A549 (cell line): Measurements from ENCODE around the gene MAPK13. TPM values are rescaled to one million over a fixed set of nuclear protein-coding genes. Genes with fewer than 3 reads are reported as not detected.

Experiments
- ATAC-seq, 2 experiments: fragments of 200-7000 bp in 1 of 2; fragments of >200 bp in 1 of 2; cut with Nextera tagmentation in 1 of 2; cut with Tn5 transposase in 1 of 2; 3 replicates each; pipeline versions ENCODE4 v1.8.0 to v1.9.1; 2018 to 2020; ENCODE audit warnings: mild to moderate bottlenecking in 1 of 2, moderate library complexity in 1 of 2
- CTCF ChIA-PET: fragments of 300-600 bp; sonication (Branson Sonifier 250); formaldehyde crosslinking; extraction: SDS; loops from one replicate; lab custom pipeline; 2021; ENCODE audit warnings: antibody characterized with exemption, inconsistent platforms; lab: Yijun Ruan, JAX
- POLR2A ChIA-PET: fragments of 350-600 bp; formaldehyde crosslinking; extraction: SDS; loops from one replicate; lab custom pipeline; 2021; ENCODE audit warnings: antibody characterized with exemption, inconsistent platforms; lab: Yijun Ruan, JAX
- DNase-seq, 2 experiments: peaks; one replicate each; pipeline versions ENCODE4 v3.0.0 to v3.0.0-alpha.2; 2011 to 2016; ENCODE audit warnings: low read depth in 1 of 2, low spot score in 1 of 2
- FAIRE-seq: peaks from 2 replicates; lab custom pipeline; 2011; peaks lifted over from hg19 to GRCh38; lab: Jason Lieb, UNC
- H3K27ac ChIP-seq, 2 experiments: fragments of >200 bp; sonication (Bioruptor Twin); formaldehyde crosslinking; 3 replicates each; pipeline ENCODE4 v1.5.1; 2016 to 2017
- H3K4me1 ChIP-seq: fragments of >200 bp; sonication (Bioruptor Twin); formaldehyde crosslinking; 3 replicates; pipeline ENCODE4 v1.6.1; 2016
- H3K4me2 ChIP-seq: fragments of >200 bp; sonication (Bioruptor Twin); formaldehyde crosslinking; 3 replicates; pipeline ENCODE4 v1.6.1; 2016
- H3K4me3 ChIP-seq: fragments of >200 bp; sonication (Bioruptor Twin); formaldehyde crosslinking; 3 replicates; pipeline ENCODE4 v1.5.1; 2016
- H3K9me3 ChIP-seq: fragments of >200 bp; sonication (Bioruptor Twin); formaldehyde crosslinking; 3 replicates; pipeline ENCODE4 v1.6.1; 2016
- CBX8 ChIP-seq: fragments of 200-600 bp; sonication (generic); IDR thresholded peaks from 2 replicates; pipeline ENCODE4 v1.6.1; 2016
- CHD2 ChIP-seq: fragments of 150-350 bp; IDR thresholded peaks from 2 replicates; pipeline ENCODE4 v1.6.1; 2014; ENCODE audit warnings: low read length; ENCODE audit not compliant: partially characterized antibody
- EHF ChIP-seq: fragments of 250-450 bp; sonication (Bioruptor Pico); IDR thresholded peaks from 2 replicates; pipeline ENCODE4 v1.5.0; 2020; ENCODE audit warnings: mild to moderate bottlenecking
- EHMT2 ChIP-seq: fragments of 200-600 bp; sonication (generic); IDR thresholded peaks from 2 replicates; pipeline ENCODE4 v1.6.1; 2016; ENCODE audit warnings: antibody characterized with exemption, low read depth, mild to moderate bottlenecking, moderate library complexity
- EP300 ChIP-seq, 2 experiments: fragments of >200 bp; sonication (Bioruptor Twin); formaldehyde crosslinking; IDR thresholded peaks; 2 replicates in 1 of 2; 3 replicates in 1 of 2; pipeline ENCODE4 v1.6.1; 2016 to 2017
- FOSL2 ChIP-seq, 2 experiments: fragments of 450-650 bp in 1 of 2; fragments of >200 bp in 1 of 2; sonication (Bioruptor Twin) in 1 of 2; formaldehyde crosslinking; IDR thresholded peaks; 2 replicates each; pipeline versions ENCODE4 v1.5.0 to v1.6.1; 2016 to 2020; ENCODE audit warnings: mild to moderate bottlenecking in 1 of 2, moderate library complexity in 1 of 2
- GATA3 ChIP-seq: IDR thresholded peaks from 2 replicates; pipeline ENCODE4 v1.6.1; 2012; ENCODE audit warnings: borderline replicate concordance
- HDAC2 ChIP-seq: fragments of 200-600 bp; sonication (generic); IDR thresholded peaks from 2 replicates; pipeline ENCODE4 v1.6.1; 2016
- HOXA7 ChIP-seq: fragments of 250-450 bp; sonication (Bioruptor Pico); IDR thresholded peaks from 2 replicates; pipeline ENCODE4 v1.5.0; 2020; ENCODE audit warnings: mild to moderate bottlenecking, moderate library complexity
- HOXB5 ChIP-seq: fragments of 250-450 bp; sonication (Bioruptor Pico); IDR thresholded peaks from 2 replicates; pipeline ENCODE4 v1.5.0; 2020; ENCODE audit warnings: mild to moderate bottlenecking, moderate library complexity
- JUNB ChIP-seq: fragments of >200 bp; sonication (Bioruptor Twin); formaldehyde crosslinking; IDR thresholded peaks from 2 replicates; pipeline ENCODE4 v1.6.1; 2016
- MAFK ChIP-seq: fragments of 450-650 bp; IDR thresholded peaks from 2 replicates; pipeline ENCODE4 v1.6.1; 2014; ENCODE audit not compliant: partially characterized antibody
- NFE2L2 ChIP-seq: fragments of 150-350 bp; conservative IDR thresholded peaks from 2 replicates; pipeline ENCODE4 v1.6.1; 2014; ENCODE audit warnings: low read length
- NPAS2 ChIP-seq: fragments of 250-450 bp; sonication (Bioruptor Pico); IDR thresholded peaks from 2 replicates; pipeline ENCODE4 v1.8.0; 2022; ENCODE audit warnings: mild to moderate bottlenecking, moderate library complexity, borderline replicate concordance
- NR3C1 ChIP-seq: fragments of >200 bp; sonication (Bioruptor Twin); formaldehyde crosslinking; IDR thresholded peaks from 3 replicates; pipeline ENCODE4 v1.6.1; 2017
- PHF8 ChIP-seq: fragments of 200-600 bp; sonication (generic); IDR thresholded peaks from 2 replicates; pipeline ENCODE4 v1.6.1; 2016; ENCODE audit warnings: low read depth, mild to moderate bottlenecking, antibody characterized with exemption, moderate library complexity, borderline replicate concordance
- POLR2A ChIP-seq: IDR thresholded peaks from 2 replicates; pipeline ENCODE4 v1.6.1; 2012; ENCODE audit warnings: mild to moderate bottlenecking, low read length
- POLR2AphosphoS2 ChIP-seq: conservative IDR thresholded peaks from 2 replicates; pipeline ENCODE4 v1.6.1; 2012; ENCODE audit warnings: low read length, improper control_type of control experiment, inconsistent platforms
- RAD21 ChIP-seq, 2 experiments: fragments of >200 bp in 1 of 2; sonication (Bioruptor Twin) in 1 of 2; formaldehyde crosslinking in 1 of 2; IDR thresholded peaks in 1 of 2; conservative IDR thresholded peaks in 1 of 2; 2 replicates in 1 of 2; 3 replicates in 1 of 2; pipeline ENCODE4 v1.6.1; 2012 to 2018; ENCODE audit warnings: inconsistent platforms in 1 of 2
- RFX5 ChIP-seq: fragments of 450-650 bp; IDR thresholded peaks from 2 replicates; pipeline ENCODE4 v1.7.1; 2014; ENCODE audit warnings: antibody characterized with exemption, mild to moderate bottlenecking, moderate library complexity
- SMC3 ChIP-seq: fragments of >200 bp; sonication (Bioruptor Twin); formaldehyde crosslinking; IDR thresholded peaks from 3 replicates; pipeline ENCODE4 v1.6.1; 2018; ENCODE audit warnings: inconsistent platforms
- SREBF2 ChIP-seq: fragments of 450-650 bp; IDR thresholded peaks from 2 replicates; pipeline ENCODE4 v1.6.1; 2014; ENCODE audit warnings: mild to moderate bottlenecking, moderate library complexity
- TFCP2L1 ChIP-seq: fragments of 250-450 bp; sonication (Bioruptor Pico); IDR thresholded peaks from 2 replicates; pipeline ENCODE4 v1.5.0; 2021; ENCODE audit warnings: mild to moderate bottlenecking
- ZC3H11A ChIP-seq: fragments of 450-650 bp; IDR thresholded peaks from 2 replicates; pipeline ENCODE4 v1.6.1; 2014; ENCODE audit warnings: antibody characterized with exemption, mild to moderate bottlenecking
- ZFP36 ChIP-seq: fragments of 450-650 bp; IDR thresholded peaks from 2 replicates; pipeline ENCODE4 v1.6.1; 2014; ENCODE audit warnings: borderline replicate concordance; ENCODE audit not compliant: partially characterized antibody
- WGBS: methylation state at CpG from one replicate; pipeline ENCODE4 v1.1.6; 2017; ENCODE audit errors: missing lambda C conversion rate; 5-methylcytosine and 5-hydroxymethylcytosine counted together
- polyA plus RNA-seq, 4 experiments: library from polyadenylated mRNA; depleted of rRNA in 3 of 4; stranded (reverse); fragments of >200 nt; fragmentation: RNase III in 1 of 4; extraction: RNeasy Plus Mini Kit Qiagen cat#74134 plus additional on column Dnase treatment in 1 of 4; gene quantifications; 2 replicates in 3 of 4; 3 replicates in 1 of 4; pipeline ENCODE4 v1.2.3, GENCODE V29; 2011 to 2017
- TF ChIP-seq, protein P1 (sequence below): fragments of 250-450 bp; sonication (Bioruptor Pico); IDR thresholded peaks from 2 replicates; pipeline ENCODE4 v1.5.0; 2020; ENCODE audit warnings: low read depth, mild to moderate bottlenecking, moderate library complexity
- TF ChIP-seq, protein P2 (sequence below): IDR thresholded peaks from 2 replicates; pipeline ENCODE4 v1.6.1; 2012
- TF ChIP-seq, protein P3 (sequence below): fragments of >200 bp; sonication (Bioruptor Twin); formaldehyde crosslinking; IDR thresholded peaks from 3 replicates; pipeline ENCODE4 v1.5.1; 2016
- TF ChIP-seq, protein P4 (sequence below): fragments of 450-650 bp; IDR thresholded peaks from 2 replicates; pipeline ENCODE4 v1.6.1; 2014; ENCODE audit warnings: antibody characterized with exemption

The MAPK13 gene
- polyA plus RNA-seq, 2 of the 4 experiments (the other 2 are of a cell fraction) = 0.45 to 0.63 TPM

DNA sequence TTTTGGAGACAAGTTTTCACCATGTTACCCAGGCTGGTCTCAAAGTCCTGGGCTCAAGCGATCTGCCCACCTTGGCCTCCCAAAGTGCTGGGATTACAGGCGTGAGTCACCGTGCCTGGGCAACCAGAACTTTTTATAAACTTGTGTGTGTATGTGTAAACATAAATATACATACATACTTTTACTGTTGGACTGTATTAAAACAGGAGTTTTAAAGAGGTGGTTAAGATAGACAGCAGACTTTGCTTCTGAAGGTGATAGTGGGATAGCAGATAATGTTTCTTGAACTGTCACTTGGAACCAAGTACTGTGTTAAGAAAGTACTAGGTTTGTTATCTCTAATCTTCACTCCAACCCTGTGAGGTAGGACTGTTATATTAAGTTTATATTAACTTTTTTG, 28.6 kb upstream of the MAPK13 start:
- POLR2A ChIA-PET = no interaction called here
- CTCF ChIA-PET = interaction anchor here (1.5 to 1.6 kb wide), 2 partner anchors 13 to 74 kb away, joined by 3 to 4 read pairs; partner anchors contain the start of gene MAPK14
- FAIRE-seq = no peak

DNA sequence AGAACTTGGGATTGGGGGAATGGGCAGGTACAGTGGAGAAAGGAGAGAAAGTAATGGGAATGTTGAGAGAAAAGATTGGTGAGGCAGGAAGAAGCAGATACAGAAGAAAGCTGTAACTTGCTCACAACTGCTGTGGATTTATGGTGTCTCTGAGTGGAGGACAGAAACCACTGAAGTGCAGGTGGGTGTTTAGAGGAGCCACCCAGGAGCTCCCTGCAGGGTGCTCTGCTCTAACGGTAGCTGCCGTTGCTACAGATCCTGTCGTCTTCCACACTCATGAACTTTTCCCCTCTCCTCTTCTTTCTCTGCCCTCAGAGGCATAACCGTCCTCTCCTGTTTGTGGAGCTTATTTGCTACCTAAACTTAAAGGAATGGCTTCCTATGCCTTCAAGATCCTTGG, 27.5 kb upstream of the MAPK13 start:
- FAIRE-seq (no peak), ATAC-seq (no peak), DNase-seq (no peak)
- no peaks in the 10 kb centered on the region for H3K9me3 ChIP-seq
- H3K4me1 ChIP-seq = no peaks in the 10 kb centered on the region
- TF ChIP-seq, protein P1, sequence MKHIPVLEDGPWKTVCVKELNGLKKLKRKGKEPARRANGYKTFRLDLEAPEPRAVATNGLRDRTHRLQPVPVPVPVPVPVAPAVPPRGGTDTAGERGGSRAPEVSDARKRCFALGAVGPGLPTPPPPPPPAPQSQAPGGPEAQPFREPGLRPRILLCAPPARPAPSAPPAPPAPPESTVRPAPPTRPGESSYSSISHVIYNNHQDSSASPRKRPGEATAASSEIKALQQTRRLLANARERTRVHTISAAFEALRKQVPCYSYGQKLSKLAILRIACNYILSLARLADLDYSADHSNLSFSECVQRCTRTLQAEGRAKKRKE (CRISPR knock-in tag) = no peak
- no peak for TF ChIP-seq POLR2A
- no peak for TF ChIP-seq HOXB5 (CRISPR knock-in tag)
- no peak for TF ChIP-seq ZFP36
- TF ChIP-seq SMC3 = no peak
- no peak for TF ChIP-seq EHF
- no peak for TF ChIP-seq EHMT2
- TF ChIP-seq, protein P2, sequence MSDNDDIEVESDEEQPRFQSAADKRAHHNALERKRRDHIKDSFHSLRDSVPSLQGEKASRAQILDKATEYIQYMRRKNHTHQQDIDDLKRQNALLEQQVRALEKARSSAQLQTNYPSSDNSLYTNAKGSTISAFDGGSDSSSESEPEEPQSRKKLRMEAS = no peak
- no peak for TF ChIP-seq CBX8
- TF ChIP-seq CHD2 = no peak
- TF ChIP-seq MAFK = no peak
- no peak for TF ChIP-seq FOSL2 (IDR thresholded peaks at IDR 0.05)
- TF ChIP-seq FOSL2 (CRISPR knock-in tag; IDR thresholded peaks at IDR 0.05) = no peak
- no peak for TF ChIP-seq NR3C1
- TF ChIP-seq EP300 (IDR thresholded peaks at IDR 0.05) = no peak
- no peak for TF ChIP-seq SREBF2
- TF ChIP-seq HOXA7 = no peak
- TF ChIP-seq ZC3H11A = no peak
- TF ChIP-seq NPAS2 (CRISPR knock-in tag) = no peak
- H3K4me3 ChIP-seq = no peak overlapping the region
- POLR2A ChIA-PET = no interaction called here
- CTCF ChIA-PET = interaction anchor here (1.8 to 3.7 kb wide), 2 partner anchors 7 to 75 kb away, joined by 6 to 37 read pairs; partner anchors contain the start of gene MAPK14
- H3K4me2 ChIP-seq = no peak overlapping the region
- no peak overlapping the region for H3K27ac ChIP-seq
- 69% methylated on average over 4 of the region's 4 CpGs for WGBS

More for the DNA sequence above, 28.6 kb upstream of the MAPK13 start:
- WGBS = 90% methylated on average over 3 of the region's 3 CpGs
- H3K9me3 ChIP-seq = no peaks in the 10 kb centered on the region
- DNase-seq (no peak), ATAC-seq (no peak)
- H3K4me2 ChIP-seq = no peak overlapping the region
- peaks cover 1% of the 10 kb centered on the region; the same call in 2 of the 3 replicates for H3K4me1 ChIP-seq
- no peak overlapping the region for H3K4me3 ChIP-seq
- TF ChIP-seq POLR2AphosphoS2 (no peak), RFX5 (no peak), TFCP2L1 (CRISPR knock-in tag) (no peak), RAD21 (conservative IDR thresholded peaks at IDR 0.05 in 1 of 2, IDR thresholded peaks at IDR 0.05 in 1 of 2) (no peak), ZC3H11A (no peak), PHF8 (no peak), NFE2L2 (no peak), SMC3 (no peak), GATA3 (no peak), JUNB (no peak), EP300 (IDR thresholded peaks at IDR 0.05) (no peak), CBX8 (no peak), HDAC2 (no peak), EHF (no peak)
- TF ChIP-seq, protein P1 (CRISPR knock-in tag) = no peak
- TF ChIP-seq, protein P3, sequence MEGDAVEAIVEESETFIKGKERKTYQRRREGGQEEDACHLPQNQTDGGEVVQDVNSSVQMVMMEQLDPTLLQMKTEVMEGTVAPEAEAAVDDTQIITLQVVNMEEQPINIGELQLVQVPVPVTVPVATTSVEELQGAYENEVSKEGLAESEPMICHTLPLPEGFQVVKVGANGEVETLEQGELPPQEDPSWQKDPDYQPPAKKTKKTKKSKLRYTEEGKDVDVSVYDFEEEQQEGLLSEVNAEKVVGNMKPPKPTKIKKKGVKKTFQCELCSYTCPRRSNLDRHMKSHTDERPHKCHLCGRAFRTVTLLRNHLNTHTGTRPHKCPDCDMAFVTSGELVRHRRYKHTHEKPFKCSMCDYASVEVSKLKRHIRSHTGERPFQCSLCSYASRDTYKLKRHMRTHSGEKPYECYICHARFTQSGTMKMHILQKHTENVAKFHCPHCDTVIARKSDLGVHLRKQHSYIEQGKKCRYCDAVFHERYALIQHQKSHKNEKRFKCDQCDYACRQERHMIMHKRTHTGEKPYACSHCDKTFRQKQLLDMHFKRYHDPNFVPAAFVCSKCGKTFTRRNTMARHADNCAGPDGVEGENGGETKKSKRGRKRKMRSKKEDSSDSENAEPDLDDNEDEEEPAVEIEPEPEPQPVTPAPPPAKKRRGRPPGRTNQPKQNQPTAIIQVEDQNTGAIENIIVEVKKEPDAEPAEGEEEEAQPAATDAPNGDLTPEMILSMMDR = no peak
- TF ChIP-seq, protein P4, sequence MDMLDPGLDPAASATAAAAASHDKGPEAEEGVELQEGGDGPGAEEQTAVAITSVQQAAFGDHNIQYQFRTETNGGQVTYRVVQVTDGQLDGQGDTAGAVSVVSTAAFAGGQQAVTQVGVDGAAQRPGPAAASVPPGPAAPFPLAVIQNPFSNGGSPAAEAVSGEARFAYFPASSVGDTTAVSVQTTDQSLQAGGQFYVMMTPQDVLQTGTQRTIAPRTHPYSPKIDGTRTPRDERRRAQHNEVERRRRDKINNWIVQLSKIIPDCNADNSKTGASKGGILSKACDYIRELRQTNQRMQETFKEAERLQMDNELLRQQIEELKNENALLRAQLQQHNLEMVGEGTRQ = no peak
- TF ChIP-seq, all 56 proteins: peak for 0
- no peak overlapping the region for H3K27ac ChIP-seq
